Activated B cell treated with CpG ODN at 0.5 μM for 24 hours (primary cell): Measurements from ENCODE around the gene LDLRAD4. TPM values are rescaled to one million over a fixed set of nuclear protein-coding genes. Genes with fewer than 3 reads are reported as not detected.

ENCODE experiments used
- ATAC-seq: fragments of 200-7000 bp; cut with Tn5 transposase; one replicate; pipeline ENCODE4 v1.10.0; 2021; ENCODE audit warnings: low read depth, mild to moderate bottlenecking, moderate library complexity
- CTCF ChIA-PET: fragments of 350-600 bp; sonication (Branson Sonifier 250); formaldehyde crosslinking; loops from one replicate; lab custom pipeline; 2021; ENCODE audit warnings: antibody characterized with exemption; lab: Charles Lee
- POLR2A ChIA-PET: fragments of 350-600 bp; sonication (Branson Sonifier 250); formaldehyde crosslinking; loops from one replicate; lab custom pipeline; 2021; ENCODE audit warnings: antibody characterized with exemption; lab: Charles Lee
- DNase-seq: peaks from one replicate; pipeline ENCODE4 v3.0.0; 2022
- H3K27ac Mint-ChIP-seq: one replicate; pipeline ENCODE4 v1.8.0; 2020; ENCODE audit warnings: mixed read lengths
- H3K27me3 Mint-ChIP-seq: one replicate; pipeline ENCODE4 v1.8.0; 2021; ENCODE audit warnings: mixed read lengths
- H3K36me3 Mint-ChIP-seq: one replicate; pipeline ENCODE4 v1.8.0; 2021; ENCODE audit warnings: low read depth, mixed read lengths
- H3K4me1 Mint-ChIP-seq: one replicate; pipeline ENCODE4 v1.8.0; 2021; ENCODE audit warnings: mixed read lengths
- H3K4me3 Mint-ChIP-seq: one replicate; pipeline ENCODE4 v1.8.0; 2020; ENCODE audit warnings: mild to moderate bottlenecking, mixed read lengths
- H3K9me3 Mint-ChIP-seq: one replicate; pipeline ENCODE4 v1.8.0; 2020; ENCODE audit warnings: mixed read lengths
- CTCF ChIP-seq: fragments of 200-600 bp; IDR thresholded peaks from one replicate; pipeline ENCODE4 v1.8.0; 2022; ENCODE audit warnings: antibody characterized with exemption, mild to moderate bottlenecking
- intact Hi-C: fragments of 100-400 bp; cut with micrococcal nuclease; formaldehyde crosslinking; loops from one replicate; pipeline ENCODE4 v1.15.1; 2024
- total RNA-seq: library from RNA; stranded (reverse); gene quantifications from 2 replicates; pipeline ENCODE4 v1.2.3, GENCODE V29; 2022

LDLRAD4 gene
- total RNA-seq, 1 donor from 2014 or later: 66.9 TPM

GRCh38 chr18:13574761-13575160 is 356.2 kb downstream of the LDLRAD4 start:
- intact Hi-C loops: no loop called here
- CTCF ChIA-PET: interaction anchor here (1.2 kb wide), 1 partner anchor 38 kb away, joined by 3 read pairs; no protein-coding TSS in a partner anchor
- Mint-ChIP-seq H3K4me3 (no peak overlapping the region), H3K27ac (no peak overlapping the region), H3K27me3 (no peaks in the 10 kb centered on the region), H3K9me3 (no peaks in the 10 kb centered on the region), H3K4me1 (peaks cover 48% of the 10 kb centered on the region), H3K36me3 (no peaks in the 10 kb centered on the region)
- DNase-seq (no peak), ATAC-seq (no peak)
- no peak for TF ChIP-seq CTCF
- POLR2A ChIA-PET: interaction anchor here (0.8 to 18.7 kb wide), 3 partner anchors 12 to 38 kb away, joined by 3 to 1007 read pairs (median 10); no protein-coding TSS in a partner anchor

- H3K27me3 Mint-ChIP-seq: no peaks in the 10 kb centered on the region
- TF ChIP-seq CTCF: no peak
- intact Hi-C loops: no loop called here
- POLR2A ChIA-PET: interaction anchor here (0.6 to 18.7 kb wide), 12 partner anchors 9 to 693 kb away, joined by 3 to 1007 read pairs (median 4); partner anchors contain the start of genes FAM210A and PTPN2
- no peaks in the 10 kb centered on the region for H3K9me3 Mint-ChIP-seq
- no peaks in the 10 kb centered on the region for H3K36me3 Mint-ChIP-seq
- H3K4me3 Mint-ChIP-seq: peak overlapping the region; percentile 68
- DNase-seq: no peak
- no peak for ATAC-seq
- H3K4me1 Mint-ChIP-seq: peaks cover 49% of the 10 kb centered on the region
- CTCF ChIA-PET: interaction anchor here (0.6 to 3.4 kb wide), 8 partner anchors 8 to 53 kb away, joined by 3 to 17 read pairs (median 8); no protein-coding TSS in a partner anchor
- peak overlapping the region; percentile 86 for H3K27ac Mint-ChIP-seq
Measured at GRCh38 chr18:13576598-13576997, 358.0 kb downstream of the LDLRAD4 start.

- peak overlapping the region; percentile 86 for H3K27ac Mint-ChIP-seq
- H3K4me3 Mint-ChIP-seq: peak overlapping the region; percentile 68
- ATAC-seq: peak; percentile 86
- no peak for DNase-seq
- no peaks in the 10 kb centered on the region for H3K36me3 Mint-ChIP-seq
- H3K9me3 Mint-ChIP-seq: no peaks in the 10 kb centered on the region
- peaks cover 49% of the 10 kb centered on the region for H3K4me1 Mint-ChIP-seq
- ChIA-PET POLR2A (interaction anchor here (0.6 to 18.7 kb wide), 11 partner anchors 9 to 693 kb away, joined by 3 to 1007 read pairs (median 5); partner anchors contain the start of gene PTPN2), CTCF (interaction anchor here (0.6 to 3.4 kb wide), 9 partner anchors 9 to 52 kb away, joined by 3 to 17 read pairs (median 6); no protein-coding TSS in a partner anchor)
- no peaks in the 10 kb centered on the region for H3K27me3 Mint-ChIP-seq
- no peak for TF ChIP-seq CTCF
- intact Hi-C loops: loop anchor here (1.0 kb wide), 4 partner anchors 8 to 19 kb away; no protein-coding TSS in a partner anchor
Measured at GRCh38 chr18:13577091-13577697, 358.6 kb downstream of the LDLRAD4 start.

- Mint-ChIP-seq H3K27ac (peak overlapping the region; percentile 86), H3K4me3 (peak overlapping the region; percentile 68), H3K4me1 (peaks cover 49% of the 10 kb centered on the region), H3K27me3 (no peaks in the 10 kb centered on the region), H3K9me3 (no peaks in the 10 kb centered on the region), H3K36me3 (no peaks in the 10 kb centered on the region)
- TF ChIP-seq CTCF: no peak
- ChIA-PET CTCF (interaction anchor here (0.9 to 3.4 kb wide), 8 partner anchors 8 to 52 kb away, joined by 3 to 17 read pairs (median 8); no protein-coding TSS in a partner anchor), POLR2A (interaction anchor here (1.2 to 18.7 kb wide), 5 partner anchors 8 to 52 kb away, joined by 5 to 1007 read pairs (median 147); no protein-coding TSS in a partner anchor)
- DNase-seq (no peak), ATAC-seq (no peak)
- intact Hi-C loops: loop anchor here (1.0 kb wide), 4 partner anchors 8 to 19 kb away; no protein-coding TSS in a partner anchor
Measured at GRCh38 chr18:13577781-13578180, 359.2 kb downstream of the LDLRAD4 start.

- intact Hi-C loops: no loop called here
- Mint-ChIP-seq H3K9me3 (no peaks in the 10 kb centered on the region), H3K4me1 (peaks cover 52% of the 10 kb centered on the region), H3K27me3 (no peaks in the 10 kb centered on the region), H3K4me3 (peak overlapping the region; percentile 68), H3K36me3 (no peaks in the 10 kb centered on the region), H3K27ac (peak overlapping the region; percentile 86)
- no peak for TF ChIP-seq CTCF
- no peak for ATAC-seq
- POLR2A ChIA-PET: interaction anchor here (3.1 to 18.7 kb wide), 4 partner anchors 8 to 35 kb away, joined by 64 to 1007 read pairs (median 190); no protein-coding TSS in a partner anchor
- DNase-seq: no peak
- CTCF ChIA-PET: interaction anchor here (1.3 to 3.4 kb wide), 3 partner anchors 16 to 36 kb away, joined by 3 to 17 read pairs (median 7); no protein-coding TSS in a partner anchor
Measured at GRCh38 chr18:13578400-13578799, 359.8 kb downstream of the LDLRAD4 start.
